ENCODE data around the gene DIRAS1. TPM values are rescaled to one million over a fixed set of nuclear protein-coding genes. Genes with fewer than 3 reads are reported as not detected.

DIRAS1 gene
- total and polyA plus RNA-seq, 2 of the 8 experiments (the other 6 are each of a cell fraction or from before 2014, with no cell fraction given) = 20.2 to 22.3 TPM

- no peaks in the 10 kb centered on the region for H3K79me2 ChIP-seq (ENCODE audit: control insufficient read depth in 1 of 2, insufficient read depth in 2 of 2, low read length in 2 of 2)
- H2AK5ac ChIP-seq (ENCODE audit: low read depth, low read length) = no peak overlapping the region
- TF ChIP-seq EZH2 (IDR thresholded peaks at IDR 0.05; ENCODE audit: low read depth, low read length, severe bottlenecking) (no peak), CEBPB (IDR thresholded peaks at IDR 0.05; ENCODE audit: low read depth, low read length) (no peak), SIX5 (IDR thresholded peaks at IDR 0.05; ENCODE audit: low read depth, low read length) (no peak), GTF2F1 (IDR thresholded peaks at IDR 0.05; ENCODE audit: borderline replicate concordance, low read depth, low read length) (no peak), EP300 (IDR thresholded peaks at IDR 0.05; ENCODE audit: borderline replicate concordance in 1 of 2, low read depth in 2 of 2, low read length in 2 of 2) (no peak), SUZ12 (IDR thresholded peaks at IDR 0.05; ENCODE audit: low read length) (no peak), RAD21 (IDR thresholded peaks at IDR 0.05 in 1 of 2, conservative IDR thresholded peaks at IDR 0.05 in 1 of 2; ENCODE audit: low read depth in 2 of 2, low read length in 2 of 2) (no peak)
- TF ChIP-seq, protein P1, sequence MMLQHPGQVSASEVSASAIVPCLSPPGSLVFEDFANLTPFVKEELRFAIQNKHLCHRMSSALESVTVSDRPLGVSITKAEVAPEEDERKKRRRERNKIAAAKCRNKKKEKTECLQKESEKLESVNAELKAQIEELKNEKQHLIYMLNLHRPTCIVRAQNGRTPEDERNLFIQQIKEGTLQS (IDR thresholded peaks at IDR 0.05; ENCODE audit: insufficient read depth, low read depth, low read length) = no peak
- TF ChIP-seq, protein P2, sequence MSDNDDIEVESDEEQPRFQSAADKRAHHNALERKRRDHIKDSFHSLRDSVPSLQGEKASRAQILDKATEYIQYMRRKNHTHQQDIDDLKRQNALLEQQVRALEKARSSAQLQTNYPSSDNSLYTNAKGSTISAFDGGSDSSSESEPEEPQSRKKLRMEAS (IDR thresholded peaks at IDR 0.05) = no peak
- H3K9me3 ChIP-seq (ENCODE audit: insufficient read depth in 2 of 2, low read depth in 1 of 2, low read length in 1 of 2) = no peaks in the 10 kb centered on the region
- no peaks in the 10 kb centered on the region for H3K36me3 ChIP-seq (ENCODE audit: control insufficient read depth in 2 of 4, insufficient read depth in 4 of 4, low read length in 3 of 4)
- H2AFZ ChIP-seq (ENCODE audit: low read length) = no peak overlapping the region
- H3K56ac ChIP-seq (replicated peaks; ENCODE audit: insufficient read length, low read depth, low read length) = no peak overlapping the region
- ChIA-PET POLR2A (ENCODE audit: partially characterized antibody) (interaction anchor here (0.6 to 1.9 kb wide), 2 partner anchors 12 to 88 kb away, joined by 3 to 8 read pairs; no protein-coding TSS in a partner anchor), CTCF (ENCODE audit: partially characterized antibody) (interaction anchor here (0.9 to 1.3 kb wide), 4 partner anchors 45 to 107 kb away, joined by 3 to 4 read pairs (median 4); no protein-coding TSS in a partner anchor)
- no peak overlapping the region for H4K8ac ChIP-seq (ENCODE audit: extremely low read depth, insufficient read depth, low read length)
- no peak overlapping the region for H3K27ac ChIP-seq (ENCODE audit: low read depth, low read length)
- peaks cover 0 to 2% of the 10 kb centered on the region in 2 experiments for H4K20me1 ChIP-seq (replicated peaks in 1 of 2; ENCODE audit: control insufficient read depth in 1 of 2, insufficient read depth in 2 of 2, low read length in 2 of 2)
- no peaks in the 10 kb centered on the region for H3K79me1 ChIP-seq (ENCODE audit: low read depth, low read length)
- H2BK12ac ChIP-seq (ENCODE audit: low read depth, low read length) = no peak overlapping the region
- H3K23ac ChIP-seq (ENCODE audit: insufficient read length) = no peak overlapping the region
- H2BK5ac ChIP-seq (ENCODE audit: low read depth, low read length) = no peak overlapping the region
- no peak overlapping the region for H2BK20ac ChIP-seq (ENCODE audit: low read length)
- H2BK120ac ChIP-seq (replicated peaks; ENCODE audit: low read depth, low read length) = no peak overlapping the region
- FAIRE-seq = no peak
- 96% methylated on average over 4 of the region's 5 CpGs; no CpG with 5 or more reads in 1 of the 2 experiments for WGBS, 2 experiments (ENCODE audit: extremely low coverage in 1 of 2, insufficient coverage in 1 of 2, insufficient read length in 1 of 2, insufficient replicate concordance in 2 of 2, low coverage in 1 of 2, low lambda C conversion rate in 2 of 2, missing lambda C conversion rate in 1 of 2)
- no peak for DNase-seq (ENCODE audit: low read depth in 1 of 2, low spot score in 2 of 2)
- H3K14ac ChIP-seq (ENCODE audit: insufficient read length) = no peak overlapping the region
- peaks cover 0 to 2% (median 0%) of the 10 kb centered on the region in 4 experiments; a peak in 2 of 7 replicates for H3K4me1 ChIP-seq (replicated peaks in 1 of 4; ENCODE audit: control insufficient read depth in 3 of 4, insufficient read depth in 4 of 4, low read length in 3 of 4)
- H3K4ac ChIP-seq (replicated peaks; ENCODE audit: insufficient read length, low read depth, low read length) = no peak overlapping the region
- H3K4me3 ChIP-seq (ENCODE audit: extremely low read depth in 1 of 4, insufficient read depth in 2 of 4, low read depth in 3 of 4, low read length in 4 of 4) = no peak overlapping the region
- no peak overlapping the region for H3K9ac ChIP-seq (replicated peaks in 1 of 4; ENCODE audit: extremely low read depth in 1 of 4, low read depth in 3 of 4, low read length in 3 of 4)
- H3K18ac ChIP-seq (ENCODE audit: extremely low read depth, low read length) = no peak overlapping the region
- H3K4me2 ChIP-seq (ENCODE audit: insufficient read depth in 1 of 2, low read depth in 2 of 2, low read length in 2 of 2) = no peak overlapping the region
- no peak overlapping the region for H2BK15ac ChIP-seq (ENCODE audit: low read length)
- peaks cover 0 to 8% (median 7%) of the 10 kb centered on the region in 4 experiments; a peak in 5 of 7 replicates for H3K27me3 ChIP-seq (replicated peaks in 1 of 4; ENCODE audit: control insufficient read depth in 3 of 4, extremely low read depth in 1 of 4, insufficient read depth in 3 of 4, low read length in 3 of 4)
- H3K23me2 ChIP-seq (ENCODE audit: low read depth, low read length) = peaks cover 4% of the 10 kb centered on the region; the same call in 1 of the 2 replicates
- H4K5ac ChIP-seq (ENCODE audit: insufficient read length, low read depth, low read length) = no peak overlapping the region
- no peak overlapping the region for H4K91ac ChIP-seq (replicated peaks; ENCODE audit: insufficient read length, low read length)
These were observed 14.9 kb downstream of the DIRAS1 start for GRCh38 chr19:2706251-2706650.

All from H1 (cell line).